Left cardiac atrium (tissue), 4 donors: Measurements from ENCODE around the gene GAL3ST1. TPM values are rescaled to one million over a fixed set of nuclear protein-coding genes. Genes with fewer than 3 reads are reported as not detected.
"Not testable (repeated sequence)": the region's sequence is repeated elsewhere in the genome, so short reads cannot be mapped to it uniquely, and the experiment has no call there.

Source experiments
- ATAC-seq, 2 donors: fragments of 200-7000 bp; cut with Tn5 transposase; one replicate each; pipeline ENCODE4 v1.9.1; 2020; ENCODE audit warnings: mild to moderate bottlenecking in 2 of 2, moderate library complexity in 2 of 2
- DNase-seq: peaks from one replicate; pipeline ENCODE4 v3.0.0-alpha.2; 2020
- intact Hi-C, 2 donors: fragments of 100-400 bp; cut with DNase I; formaldehyde crosslinking; loops; one replicate each; pipeline versions ENCODE4 v1.14.1 to v1.15.1; 2022 to 2023
- total RNA-seq, 2 donors: library from RNA; stranded (reverse); fragmentation: NEBNext Ultra II Directional; extraction: Animal tissue kit (Norgen Biotek cat#: 25700); gene quantifications; one replicate each; pipeline ENCODE4 v1.2.1, GENCODE V29; 2021
- donor health status: DM: no; HTN: yes; CAD: no.
- donor health status: DM: no; HTN: yes; CAD: no; lungs with severe emphysema.
- donor health status: DM: yes; HTN: yes; CAD: no.
- donor health status: Dilated cardiomyopathy.

GAL3ST1 gene
- total RNA-seq, 2 donors from 2014 or later, result 0.29 to 0.39 TPM

GRCh38 chr22:30569674-30570202, 4.7 kb downstream of the GAL3ST1 start:
- intact Hi-C loops, result no loop called here
- no peak for DNase-seq
- ATAC-seq, result no peak

GRCh38 chr22:30568137-30568805, 6.2 kb downstream of the GAL3ST1 start:
- ATAC-seq (no peak), DNase-seq (no peak)
- intact Hi-C loops, result no loop called here

- DNase-seq, ATAC-seq, intact Hi-C loops: not testable (repeated sequence)
Measured at GRCh38 chr22:30567277-30567676, 7.2 kb downstream of the GAL3ST1 start.

GRCh38 chr22:30566125-30566524, 8.3 kb downstream of the GAL3ST1 start:
- ATAC-seq, result no peak
- no peak for DNase-seq
- intact Hi-C loops, result no loop called here

GRCh38 chr22:30565341-30565740, 9.1 kb downstream of the GAL3ST1 start:
- intact Hi-C loops, result no loop called here
- ATAC-seq (no peak), DNase-seq (no peak)

GRCh38 chr22:30564761-30565119, 9.7 kb downstream of the GAL3ST1 start:
- no peak for DNase-seq
- intact Hi-C loops, result no loop called here
- ATAC-seq, result no peak

DNA sequence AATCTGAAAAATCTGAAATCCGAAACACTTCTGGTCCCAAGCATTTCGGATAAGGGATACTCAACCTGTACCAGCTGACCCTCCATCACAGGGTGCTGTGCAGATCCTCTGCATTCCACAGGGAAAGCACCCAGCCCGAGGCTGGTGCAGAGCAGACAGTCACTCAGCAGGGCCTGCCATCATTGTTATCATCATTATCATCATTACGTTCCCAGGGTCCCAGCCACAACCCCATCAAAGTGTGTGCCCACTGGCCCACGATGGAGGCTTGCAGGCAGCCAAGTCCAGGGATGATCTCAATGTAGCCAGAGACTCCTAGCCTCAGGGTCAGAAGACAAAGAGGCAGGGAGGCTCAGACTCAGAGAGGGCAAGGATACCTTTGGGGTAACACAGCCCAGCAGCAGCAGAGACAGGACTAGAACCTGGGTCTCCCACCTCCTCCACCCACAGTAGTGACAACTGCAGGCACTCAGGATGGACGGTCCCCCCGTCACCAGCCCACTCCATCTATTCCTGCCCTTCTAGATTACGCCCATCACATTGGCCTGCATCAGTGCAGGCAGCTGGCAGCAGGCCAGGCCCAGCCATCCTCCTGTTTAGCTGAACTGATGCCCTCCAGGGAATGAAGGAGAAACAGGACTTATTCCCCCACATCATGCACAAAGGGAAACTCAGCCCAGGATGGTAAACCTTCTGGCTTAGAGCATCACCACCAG, 10.3 kb downstream of the GAL3ST1 start:
- DNase-seq (no peak), ATAC-seq (no peak)
- intact Hi-C loops, result no loop called here

DNA sequence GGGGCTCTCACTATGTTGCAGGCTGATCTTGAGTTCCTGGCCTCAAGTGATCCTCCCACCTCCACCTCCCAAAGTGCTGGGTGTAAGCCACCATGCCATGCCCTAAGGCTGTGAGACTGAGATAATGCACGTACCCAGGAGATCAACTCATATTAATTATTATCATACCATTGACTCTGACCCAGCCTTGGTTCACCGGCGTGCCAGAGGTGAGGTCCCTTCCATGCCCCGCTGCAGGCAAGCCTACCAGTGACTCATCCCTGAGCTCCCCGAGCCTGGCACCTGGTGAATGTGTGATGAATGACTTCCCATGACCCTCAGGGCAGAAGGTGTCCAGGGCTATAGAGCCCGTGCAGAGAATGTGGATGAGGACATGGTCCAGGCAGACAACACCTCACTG, 12.1 kb downstream of the GAL3ST1 start:
- intact Hi-C loops, result no loop called here
- DNase-seq (no peak), ATAC-seq (no peak)

DNA sequence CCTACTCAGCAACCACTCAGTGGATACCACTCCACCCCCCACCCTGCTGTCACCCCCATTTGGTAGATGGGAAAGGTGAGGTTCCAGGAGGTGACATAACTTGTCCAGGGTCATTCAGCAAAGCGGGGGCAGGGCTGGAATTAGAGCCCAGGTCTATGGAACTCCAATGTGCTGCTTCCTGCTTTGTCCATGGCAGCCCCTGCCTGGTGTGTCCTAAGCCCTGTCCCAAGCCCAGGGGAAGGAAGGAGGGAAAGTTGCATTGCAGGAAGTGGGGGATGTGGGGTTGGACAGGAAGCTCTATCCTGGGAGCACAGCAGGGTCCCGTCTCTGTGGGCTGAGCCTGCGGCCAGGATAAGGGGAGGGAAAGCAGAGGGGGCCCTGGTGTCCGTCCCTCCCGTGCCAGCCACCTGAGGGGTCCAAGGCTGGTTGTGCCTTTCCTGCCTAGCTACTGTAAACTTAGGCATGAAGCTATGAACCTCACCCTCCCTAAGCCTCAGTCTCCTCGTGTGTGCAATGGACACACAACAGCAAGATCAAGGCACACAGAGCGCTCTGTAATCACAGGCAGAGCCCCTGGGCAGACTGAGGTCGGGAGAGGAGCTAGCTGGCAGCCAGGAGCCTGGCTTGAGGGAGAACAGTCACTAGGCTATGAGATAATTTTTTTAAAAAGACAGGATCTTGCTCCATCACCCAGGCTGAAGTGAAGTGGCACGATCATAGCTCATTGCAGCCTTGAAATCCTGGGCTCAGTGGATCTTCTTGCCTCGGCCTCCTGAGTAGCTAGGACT, 12.9 kb downstream of the GAL3ST1 start:
- intact Hi-C loops, result no loop called here

GRCh38 chr22:30560643-30561202, 13.7 kb downstream of the GAL3ST1 start:
- intact Hi-C loops, DNase-seq, ATAC-seq: not testable (repeated sequence)

More for the DNA sequence above, 12.9 kb downstream of the GAL3ST1 start:
- ATAC-seq, result no peak
- DNase-seq, result no peak

- intact Hi-C loops, result no loop called here
- DNase-seq, result no peak
- no peak for ATAC-seq
Measured at GRCh38 chr22:30559889-30560288, 14.6 kb downstream of the GAL3ST1 start.

DNA sequence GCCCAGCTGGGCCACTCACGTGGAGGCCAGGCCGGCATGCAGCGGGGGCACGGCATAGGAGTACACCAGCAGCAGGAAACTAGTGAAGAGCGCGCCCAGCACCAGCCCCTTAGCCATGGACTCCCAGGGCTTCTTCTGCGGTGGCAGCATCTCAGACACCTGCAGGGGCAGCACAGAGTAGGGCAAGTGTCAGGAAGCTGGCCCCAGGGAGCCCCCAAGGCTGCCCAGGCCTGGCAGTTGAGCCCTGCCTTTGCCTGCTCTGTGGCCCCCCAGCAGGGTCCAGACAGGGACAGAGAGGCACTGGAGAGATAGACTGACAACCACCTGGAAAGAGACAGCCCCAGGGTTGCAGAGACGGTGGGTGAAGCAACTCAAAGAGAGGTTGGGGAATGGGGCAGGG, 17.2 kb downstream of the GAL3ST1 start:
- DNase-seq (no peak), ATAC-seq (no peak)
- intact Hi-C loops, result no loop called here

DNA sequence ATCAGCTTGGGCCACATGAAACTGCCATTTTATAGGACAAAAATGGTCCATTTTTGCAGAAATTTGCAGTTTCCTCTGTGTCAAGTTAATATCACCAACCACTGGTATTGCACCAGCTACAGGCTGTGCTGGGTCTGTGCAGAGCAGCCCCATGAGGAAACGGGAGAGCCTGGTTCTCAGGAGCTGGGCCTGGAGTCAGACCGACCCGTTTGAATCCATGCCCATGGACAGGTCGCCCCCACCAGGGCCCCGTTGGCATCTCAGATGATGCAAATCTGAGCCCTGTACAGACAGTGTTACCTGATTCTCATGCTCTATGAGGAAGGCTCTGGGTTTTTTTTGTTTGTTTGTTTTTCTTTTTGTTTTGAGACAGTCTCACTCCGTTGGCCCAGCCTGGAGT, 18.1 kb downstream of the GAL3ST1 start:
- no peak for DNase-seq
- no peak for ATAC-seq
- intact Hi-C loops, result no loop called here

DNA sequence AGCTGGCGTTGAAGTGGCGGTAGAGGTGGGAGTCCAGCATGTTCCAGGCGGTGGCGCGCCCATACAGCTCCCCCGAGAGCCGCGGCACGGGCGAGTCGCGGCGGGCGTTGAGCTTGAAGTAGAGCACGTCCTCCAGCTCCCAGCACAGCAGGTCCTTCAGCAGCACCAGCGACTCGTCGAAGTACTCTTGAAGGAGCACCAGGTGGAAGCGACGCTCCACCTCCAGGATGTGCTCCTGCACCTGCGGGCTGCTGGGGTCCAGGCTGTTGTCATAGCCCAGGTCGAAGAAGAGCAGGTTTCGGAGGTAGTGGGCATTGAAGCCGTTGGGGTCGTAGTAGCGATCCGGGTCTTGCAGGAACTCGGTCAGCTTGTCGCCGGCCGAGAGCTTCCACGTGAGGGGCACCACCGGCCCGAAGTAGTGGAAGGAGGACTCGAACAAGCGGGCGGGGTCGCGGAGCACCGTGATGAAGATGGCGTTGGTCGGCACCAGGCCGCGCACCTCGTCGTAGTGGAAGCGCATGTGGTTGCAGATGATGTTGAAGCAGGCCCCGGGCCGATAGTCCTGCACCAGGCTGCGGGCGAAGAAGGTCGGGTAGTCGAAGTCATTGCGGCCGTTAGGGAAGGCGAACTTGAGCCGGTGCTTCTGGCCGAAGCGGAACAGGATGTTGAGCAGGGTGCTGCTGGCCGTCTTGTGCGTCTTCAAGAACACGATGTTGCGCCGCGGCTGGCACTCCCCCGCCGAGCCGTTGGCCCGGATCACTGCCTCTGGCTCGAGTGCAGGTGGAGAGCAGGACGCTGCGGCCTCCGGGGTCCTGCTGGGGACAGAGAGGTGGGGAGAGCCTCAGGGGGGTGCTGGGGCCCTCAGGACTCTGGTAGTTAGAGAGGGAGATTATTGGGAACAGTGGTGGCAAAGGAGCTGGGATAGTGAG, 18.9 kb downstream of the GAL3ST1 start:
- DNase-seq (no peak), ATAC-seq (no peak)
- intact Hi-C loops, result no loop called here

DNA sequence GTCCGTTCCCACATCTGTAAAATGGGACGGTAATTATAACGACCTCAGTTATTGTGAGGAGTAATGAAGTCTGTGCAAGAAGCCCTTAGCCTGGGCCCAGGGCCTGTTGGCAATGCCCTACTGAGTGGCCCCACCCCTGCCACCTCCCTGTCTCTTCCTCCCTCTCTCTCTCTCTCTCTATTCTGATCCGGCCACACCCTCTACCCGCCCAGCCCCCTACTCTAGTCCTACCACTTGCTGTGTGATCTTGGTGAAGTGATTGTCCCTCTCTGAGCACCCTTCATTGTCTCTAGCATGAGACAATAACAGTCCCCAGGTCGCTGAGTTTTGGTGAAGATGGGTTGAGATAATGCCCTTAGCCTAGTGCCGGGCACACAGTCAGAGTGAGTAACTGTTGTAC, 20.5 kb downstream of the GAL3ST1 start:
- intact Hi-C loops, result no loop called here
- DNase-seq, result no peak
- no peak for ATAC-seq

GRCh38 chr22:30552719-30553118, 21.7 kb downstream of the GAL3ST1 start:
- intact Hi-C loops, result no loop called here

GRCh38 chr22:30551813-30552212, 22.7 kb downstream of the GAL3ST1 start:
- ATAC-seq, intact Hi-C loops, DNase-seq: not testable (repeated sequence)

More at GRCh38 chr22:30552719-30553118, 21.7 kb downstream of the GAL3ST1 start:
- DNase-seq (no peak), ATAC-seq (no peak)

- DNase-seq, result no peak
- intact Hi-C loops, result no loop called here
- no peak for ATAC-seq
Measured at GRCh38 chr22:30547188-30547587, 27.3 kb downstream of the GAL3ST1 start.

DNA sequence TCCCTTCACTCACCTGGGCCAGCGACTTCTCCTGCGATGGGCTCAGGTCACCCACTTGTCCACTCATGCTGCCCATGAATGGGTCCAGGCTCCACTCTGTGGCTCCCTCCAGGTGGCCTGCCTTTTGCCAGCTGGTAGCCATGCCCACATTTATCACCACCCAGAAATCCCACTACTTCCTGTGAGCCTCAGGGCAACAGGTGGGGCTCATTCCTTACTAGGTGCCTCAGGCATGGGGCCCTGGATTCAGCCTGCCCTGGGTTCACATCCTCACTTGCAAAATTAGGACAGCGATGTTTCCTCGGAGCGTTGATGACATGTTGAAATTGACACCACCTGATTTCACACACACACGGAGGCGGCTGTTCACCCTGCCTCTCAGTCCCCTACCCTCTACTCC, 27.8 kb downstream of the GAL3ST1 start, which contains the start of gene SEC14L6:
Gene SEC14L6, minus strand, starts transcription at position 126 of the 400 bp plus-strand sequence. Its CDS starts 59 bp downstream, at position 67.
- intact Hi-C loops, result no loop called here
- DNase-seq (no peak), ATAC-seq (no peak)
